Endodermal cell (in vitro differentiated cells): ENCODE results near the gene ODF4. TPM values are rescaled to one million over a fixed set of nuclear protein-coding genes. Genes with fewer than 3 reads are reported as not detected.

Source experiments
- DNase-seq: peaks from one replicate; pipeline ENCODE4 v3.0.0-alpha.2; 2017
- H3K27ac ChIP-seq: 2 replicates; pipeline ENCODE4 v1.5.1; 2013; ENCODE audit warnings: mild to moderate bottlenecking, low read depth, low read length, moderate library complexity
- H3K27me3 ChIP-seq: 2 replicates; pipeline ENCODE4 v1.6.1; 2013; ENCODE audit warnings: mild to moderate bottlenecking, low read length, moderate library complexity; ENCODE audit not compliant: insufficient read depth, control insufficient read depth, poor library complexity, severe bottlenecking
- H3K36me3 ChIP-seq: 2 replicates; pipeline ENCODE4 v1.7.0; 2013; ENCODE audit warnings: mild to moderate bottlenecking, low read length, moderate library complexity; ENCODE audit not compliant: control insufficient read depth, insufficient read depth
- H3K4me1 ChIP-seq: one replicate; pipeline ENCODE4 v1.7.0; 2013; ENCODE audit warnings: low read length; ENCODE audit not compliant: control insufficient read depth, insufficient read depth
- H3K4me3 ChIP-seq: 2 replicates; pipeline ENCODE4 v1.5.1; 2013; ENCODE audit warnings: mild to moderate bottlenecking, low read length, moderate library complexity
- H3K9ac ChIP-seq: 2 replicates; pipeline ENCODE4 v1.6.1; 2013; ENCODE audit warnings: mild to moderate bottlenecking, low read length, moderate library complexity; ENCODE audit not compliant: poor library complexity, severe bottlenecking; ENCODE audit errors: extremely low read depth
- H3K9me3 ChIP-seq: 2 replicates; pipeline ENCODE4 v1.6.1; 2013; ENCODE audit warnings: mild to moderate bottlenecking, low read length, moderate library complexity; ENCODE audit not compliant: control insufficient read depth
- H3K27ac Mint-ChIP-seq: 2 replicates; pipeline ENCODE4 v1.8.0; 2020; ENCODE audit warnings: mixed read lengths
- H3K27me3 Mint-ChIP-seq: 2 replicates; pipeline ENCODE4 v1.8.0; 2021; ENCODE audit warnings: mild to moderate bottlenecking, mixed read lengths; ENCODE audit not compliant: insufficient read depth
- H3K36me3 Mint-ChIP-seq: 2 replicates; pipeline ENCODE4 v1.8.0; 2020; ENCODE audit warnings: low read depth, mixed read lengths
- H3K4me1 Mint-ChIP-seq: 2 replicates; pipeline ENCODE4 v1.8.0; 2020; ENCODE audit warnings: mixed read lengths
- H3K4me3 Mint-ChIP-seq: 2 replicates; pipeline ENCODE4 v1.8.0; 2020; ENCODE audit warnings: mild to moderate bottlenecking, moderate library complexity, mixed read lengths
- H3K9me3 Mint-ChIP-seq: 2 replicates; pipeline ENCODE4 v1.8.0; 2020; ENCODE audit warnings: mild to moderate bottlenecking, mixed read lengths
- WGBS, 2 experiments: methylation state at CpG; one replicate each; pipeline versions ENCODE4 v1.1.5 to v1.1.7; 2013; ENCODE audit warnings: missing lambda C conversion rate in 2 of 2, mixed read lengths in 1 of 2; ENCODE audit not compliant: insufficient coverage in 1 of 2, insufficient read length in 1 of 2; 5-methylcytosine and 5-hydroxymethylcytosine counted together
- total RNA-seq, 2 donors: library from RNA; stranded (reverse); fragmentation: NEBNext Ultra II Directional in 1 of 2; extraction: Animal tissue kit (Norgen Biotek cat#: 25700) in 1 of 2; gene quantifications; 2 replicates in 1 of 2; 3 replicates in 1 of 2; pipeline ENCODE4 v1.2.1, GENCODE V29; 2021
- TF ChIP-seq, protein P1 (sequence below): fragments of 200-600 bp; sonication (generic); conservative IDR thresholded peaks from 2 replicates; pipeline ENCODE4 v1.5.0; 2021; ENCODE audit warnings: antibody characterized with exemption, mild to moderate bottlenecking

Gene ODF4
- total RNA-seq, 2 donors from 2014 or later = not detected

DNA sequence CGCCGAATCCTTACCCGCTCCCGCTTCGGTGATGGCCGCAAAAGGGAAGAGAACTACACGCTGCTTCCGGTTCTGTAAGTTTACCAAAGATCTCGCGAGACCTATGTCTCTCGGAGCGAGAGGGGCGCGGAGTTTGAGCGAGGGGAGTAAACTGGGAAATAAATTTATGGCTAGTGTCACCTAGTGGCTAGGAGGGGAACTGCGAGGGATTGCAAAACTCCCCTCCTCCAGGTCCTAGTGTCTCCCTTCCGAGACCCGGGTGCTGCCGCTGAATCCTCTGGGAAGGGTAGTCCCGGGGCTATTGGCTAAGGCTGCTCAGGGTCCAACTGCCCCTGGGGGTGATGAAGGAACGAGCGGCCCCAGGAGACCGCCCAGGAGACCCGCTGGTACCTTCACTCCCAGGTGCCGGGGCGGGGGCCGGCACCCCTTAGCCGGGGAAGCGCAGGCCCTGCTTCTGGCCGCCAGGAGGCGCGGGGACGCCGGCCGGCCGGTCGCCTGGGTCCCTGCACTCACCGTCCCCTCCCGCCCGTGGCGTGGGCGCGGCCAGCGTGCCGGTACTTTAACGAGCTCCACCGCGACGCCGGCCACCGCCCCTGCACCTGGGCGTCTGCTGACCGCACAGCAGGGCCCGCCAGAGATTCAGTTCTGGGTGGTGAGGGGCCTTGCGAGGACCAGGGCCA lies 43.6 kb downstream of the ODF4 start, which contains the start of gene RPL26:
Gene RPL26, minus strand, starts transcription at position 51 of the 680 bp plus-strand sequence. CDS start 883 bp downstream, outside the sequence.
- Histone ChIP-seq H3K4me3 (peak within 1 kb of the TSS; percentile 98), H3K9me3 (no peaks in the 10 kb centered on the region), H3K4me1 (peaks cover 15% of the 10 kb centered on the region), H3K36me3 (peaks cover 40% of the 10 kb centered on the region), H3K27ac (peak within 1 kb of the TSS; percentile 67), H3K9ac (peak within 1 kb of the TSS; percentile 90), H3K27me3 (no peaks in the 10 kb centered on the region)
- Mint-ChIP-seq H3K4me3 (peak within 1 kb of the TSS; percentile 100), H3K27me3 (no peaks in the 10 kb centered on the region), H3K9me3 (no peaks in the 10 kb centered on the region), H3K4me1 (peaks cover 38% of the 10 kb centered on the region), H3K27ac (peak within 1 kb of the TSS; percentile 99), H3K36me3 (peaks cover 45% of the 10 kb centered on the region)
- WGBS, 2 experiments = 0% methylated on average over 12 to 55 of the region's 55 CpGs
- DNase-seq = peak; percentile 100
- TF ChIP-seq, protein P1, sequence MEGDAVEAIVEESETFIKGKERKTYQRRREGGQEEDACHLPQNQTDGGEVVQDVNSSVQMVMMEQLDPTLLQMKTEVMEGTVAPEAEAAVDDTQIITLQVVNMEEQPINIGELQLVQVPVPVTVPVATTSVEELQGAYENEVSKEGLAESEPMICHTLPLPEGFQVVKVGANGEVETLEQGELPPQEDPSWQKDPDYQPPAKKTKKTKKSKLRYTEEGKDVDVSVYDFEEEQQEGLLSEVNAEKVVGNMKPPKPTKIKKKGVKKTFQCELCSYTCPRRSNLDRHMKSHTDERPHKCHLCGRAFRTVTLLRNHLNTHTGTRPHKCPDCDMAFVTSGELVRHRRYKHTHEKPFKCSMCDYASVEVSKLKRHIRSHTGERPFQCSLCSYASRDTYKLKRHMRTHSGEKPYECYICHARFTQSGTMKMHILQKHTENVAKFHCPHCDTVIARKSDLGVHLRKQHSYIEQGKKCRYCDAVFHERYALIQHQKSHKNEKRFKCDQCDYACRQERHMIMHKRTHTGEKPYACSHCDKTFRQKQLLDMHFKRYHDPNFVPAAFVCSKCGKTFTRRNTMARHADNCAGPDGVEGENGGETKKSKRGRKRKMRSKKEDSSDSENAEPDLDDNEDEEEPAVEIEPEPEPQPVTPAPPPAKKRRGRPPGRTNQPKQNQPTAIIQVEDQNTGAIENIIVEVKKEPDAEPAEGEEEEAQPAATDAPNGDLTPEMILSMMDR = peak; percentile 99

DNA sequence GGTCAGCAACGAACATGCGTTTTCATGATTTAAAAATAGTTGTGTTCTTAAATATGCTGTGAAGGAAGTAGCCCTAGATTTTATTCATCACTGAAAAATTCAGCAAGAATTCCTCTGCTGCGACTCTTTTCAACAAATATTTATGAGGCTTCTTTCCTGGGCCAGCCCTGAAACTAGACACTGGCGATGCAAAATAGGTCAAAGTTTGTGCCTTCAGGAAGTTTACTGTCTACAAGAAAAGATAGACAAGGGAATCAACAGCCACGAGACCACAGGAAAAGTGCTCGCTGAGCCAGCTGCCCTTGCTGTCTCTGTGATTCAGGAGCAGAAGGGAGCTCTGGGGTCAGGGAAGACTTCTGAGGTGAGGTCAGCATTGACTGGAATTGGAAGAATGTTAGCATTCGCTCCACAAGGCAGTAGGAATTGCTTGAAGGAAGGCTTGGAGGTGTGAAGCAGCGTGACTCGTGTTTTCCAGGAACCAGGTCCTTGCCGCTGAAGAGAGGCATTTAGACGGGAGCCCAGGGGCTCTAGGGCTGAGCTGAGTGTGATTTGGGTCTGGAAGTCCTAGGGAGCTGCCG lies 45.2 kb downstream of the ODF4 start:
- Mint-ChIP-seq H3K36me3 (peaks cover 29% of the 10 kb centered on the region), H3K27me3 (no peaks in the 10 kb centered on the region), H3K27ac (peak overlapping the region; percentile 95), H3K4me3 (peak overlapping the region; percentile 100), H3K9me3 (no peaks in the 10 kb centered on the region), H3K4me1 (peaks cover 35% of the 10 kb centered on the region)
- H3K9me3 ChIP-seq = no peaks in the 10 kb centered on the region
- peak overlapping the region; percentile 98 for H3K4me3 ChIP-seq
- TF ChIP-seq, protein P1 = no peak
- H3K36me3 ChIP-seq = peaks cover 23% of the 10 kb centered on the region
- DNase-seq = peak; percentile 95
- no peaks in the 10 kb centered on the region for H3K27me3 ChIP-seq
- H3K4me1 ChIP-seq = peaks cover 15% of the 10 kb centered on the region
- peak overlapping the region; percentile 90 for H3K9ac ChIP-seq
- no peak overlapping the region for H3K27ac ChIP-seq
- WGBS, 2 experiments = 71 to 79% methylated on average over 11 to 12 of the region's 12 CpGs

DNA sequence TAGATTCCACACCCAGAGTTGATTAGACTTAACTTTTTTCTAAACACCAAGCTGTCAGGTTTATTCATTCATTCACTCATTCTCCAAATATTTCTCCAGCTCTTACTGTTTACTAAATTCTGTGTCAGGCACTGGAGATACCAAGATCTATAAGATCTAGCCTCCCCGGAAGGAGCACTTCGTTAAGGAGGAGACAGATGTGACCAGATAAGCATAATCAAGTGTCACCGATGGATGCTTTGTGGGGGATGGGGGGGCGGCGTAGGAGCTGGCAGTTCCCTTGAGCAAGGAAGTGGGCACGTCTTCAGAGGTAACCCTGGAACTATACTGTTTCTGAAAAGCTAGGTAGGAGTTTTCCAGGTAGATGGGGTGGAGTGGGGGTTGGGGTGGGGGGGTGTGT lies 47.2 kb downstream of the ODF4 start:
- Histone ChIP-seq H3K27ac (no peak overlapping the region), H3K4me1 (peaks cover 5% of the 10 kb centered on the region), H3K36me3 (peaks cover 4% of the 10 kb centered on the region), H3K9me3 (no peaks in the 10 kb centered on the region), H3K4me3 (no peak overlapping the region), H3K27me3 (no peaks in the 10 kb centered on the region), H3K9ac (no peak overlapping the region)
- TF ChIP-seq, protein P1 = no peak
- no peaks in the 10 kb centered on the region for H3K27me3 Mint-ChIP-seq
- peaks cover 26% of the 10 kb centered on the region for H3K4me1 Mint-ChIP-seq
- H3K36me3 Mint-ChIP-seq = peaks cover 11% of the 10 kb centered on the region
- peak; percentile 64 for DNase-seq
- 63 to 70% methylated on average over 3 to 6 of the region's 6 CpGs for WGBS, 2 experiments
- H3K9me3 Mint-ChIP-seq = no peaks in the 10 kb centered on the region
- H3K27ac Mint-ChIP-seq = peak overlapping the region; percentile 80
- no peak overlapping the region for H3K4me3 Mint-ChIP-seq
